ENCODE measurements around the gene FBP1.
A peak's percentile ranks its signal among the peaks of the same experiment; 100 is the strongest.

The FBP1 gene

GRCh38 chr9:94656200-94656599, 16.9 kb upstream of the FBP1 start:
- no peak for DNase-seq (ENCODE audit: low read depth in 2 of 2)

DNA sequence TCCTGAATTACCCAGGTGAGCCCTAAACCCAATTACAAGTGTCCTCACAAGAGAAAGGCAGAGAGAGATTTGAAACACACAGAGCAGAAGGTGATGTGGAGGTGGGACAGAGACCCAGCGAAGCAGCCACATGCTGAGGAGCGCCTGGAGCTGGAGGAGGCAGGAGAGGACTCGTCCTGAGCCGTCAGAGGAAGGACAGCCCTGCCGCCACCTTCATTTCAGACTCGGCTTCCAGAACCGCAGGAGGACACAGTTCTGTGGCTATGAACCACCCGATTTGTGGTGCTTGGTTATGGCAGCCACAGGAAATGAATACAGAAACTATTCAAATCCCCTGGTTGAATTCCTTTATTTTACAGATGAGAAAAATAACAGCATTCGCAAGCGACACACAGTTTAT, 16.4 kb upstream of the FBP1 start:
- no peak for DNase-seq (ENCODE audit: low read depth in 2 of 2)

DNA sequence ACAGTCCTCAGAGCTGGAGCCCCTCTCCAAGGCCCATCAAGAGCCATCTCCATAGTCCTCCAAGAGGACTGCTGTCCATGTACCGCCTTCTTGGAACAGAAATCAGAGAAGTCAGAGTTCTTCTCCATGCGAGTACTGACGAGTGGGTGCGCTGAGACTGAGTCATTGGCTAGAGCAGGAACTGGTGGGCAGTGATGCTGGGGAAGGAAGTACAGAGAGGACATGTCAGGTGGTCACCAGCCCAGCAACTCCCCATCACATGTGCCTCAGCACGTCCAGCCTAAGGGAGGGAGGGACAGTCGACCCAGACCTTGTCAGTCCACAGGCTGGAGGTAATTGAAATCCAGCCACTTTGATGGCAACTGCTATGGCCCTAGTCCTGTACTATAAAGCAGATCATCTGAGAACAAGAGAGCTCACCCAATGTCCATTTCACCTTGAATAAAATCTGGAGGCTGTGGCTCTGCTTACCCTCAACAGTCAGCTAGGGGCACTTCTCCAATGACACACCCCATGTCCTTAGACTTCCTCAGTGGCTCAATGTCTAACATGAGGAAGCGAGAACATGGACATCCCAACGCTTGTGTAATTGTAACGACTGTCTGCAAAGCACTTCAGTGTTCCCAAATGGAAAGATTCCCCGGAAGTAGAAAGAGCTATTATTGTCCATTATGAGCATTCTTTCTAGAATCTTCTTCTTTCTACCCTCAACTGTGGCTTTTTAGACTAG, 15.0 kb upstream of the FBP1 start:
- DNase-seq (ENCODE audit: low read depth in 2 of 2): no peak

- DNase-seq (ENCODE audit: low read depth in 2 of 2): no peak
These were observed 11.6 kb upstream of the FBP1 start for GRCh38 chr9:94650949-94651348.

DNA sequence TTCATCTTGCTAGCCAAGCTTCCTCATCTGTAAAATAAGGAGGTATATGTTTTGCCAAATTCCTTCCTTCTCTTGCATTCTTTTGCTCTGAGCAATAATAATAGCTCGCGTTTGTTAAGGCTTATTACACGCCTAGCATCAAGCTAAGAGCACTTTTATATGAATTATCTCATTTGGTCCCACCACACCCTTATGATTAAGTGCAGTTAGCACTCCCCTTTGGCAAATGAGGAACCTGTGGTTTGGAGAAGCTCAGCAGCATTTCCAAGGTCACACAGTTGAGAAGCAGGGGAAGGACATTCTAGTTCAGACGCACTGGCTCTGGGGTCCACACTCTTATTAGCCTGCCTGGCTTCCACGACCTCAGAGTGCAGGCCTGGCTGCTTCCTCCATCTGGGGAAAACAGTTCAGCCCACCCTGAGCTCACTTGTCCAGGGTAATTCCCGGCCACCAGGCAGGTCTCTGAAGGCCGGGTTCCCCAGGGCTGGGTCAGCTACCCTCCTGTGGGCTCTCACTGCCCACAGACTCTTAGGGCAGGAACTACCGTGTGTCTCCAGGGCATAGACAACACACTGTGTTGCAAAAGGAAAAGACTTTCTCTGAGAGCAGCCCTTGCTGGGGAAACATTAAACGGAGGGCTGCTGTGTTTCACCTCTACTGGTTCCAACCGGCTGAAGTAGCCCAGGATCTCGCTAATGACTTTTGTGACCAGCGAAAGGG, 9.9 kb upstream of the FBP1 start:
- no peak for DNase-seq (ENCODE audit: low read depth in 2 of 2)

- DNase-seq (ENCODE audit: low read depth in 2 of 2): no peak
These were observed 8.9 kb upstream of the FBP1 start for GRCh38 chr9:94648185-94648584.

DNA sequence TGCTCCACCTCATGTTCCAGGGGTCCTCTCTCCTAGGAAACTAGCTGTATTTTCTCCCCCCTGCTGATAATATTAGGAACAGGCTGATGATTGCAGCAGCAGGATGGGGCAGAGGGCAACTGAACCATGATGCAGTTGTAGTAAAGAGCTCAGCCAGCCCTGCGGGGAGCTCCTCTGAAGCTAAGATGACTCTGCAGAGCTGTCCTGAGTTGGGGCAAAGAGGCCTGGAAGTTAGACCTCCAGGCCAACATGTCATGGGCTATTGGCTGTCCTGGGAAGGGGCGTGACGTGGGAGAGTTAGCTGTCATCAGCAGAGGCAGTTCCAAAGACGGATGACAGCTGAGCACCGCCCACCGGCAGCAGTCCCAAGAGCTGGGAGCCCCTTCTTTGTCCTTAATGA, 6.6 kb upstream of the FBP1 start:
- DNase-seq (ENCODE audit: low read depth in 2 of 2): no peak

GRCh38 chr9:94644543-94644942, 5.2 kb upstream of the FBP1 start:
- DNase-seq (ENCODE audit: low read depth in 2 of 2): no peak

GRCh38 chr9:94643741-94644140, 4.4 kb upstream of the FBP1 start:
- no peak for DNase-seq (ENCODE audit: low read depth in 2 of 2)

DNA sequence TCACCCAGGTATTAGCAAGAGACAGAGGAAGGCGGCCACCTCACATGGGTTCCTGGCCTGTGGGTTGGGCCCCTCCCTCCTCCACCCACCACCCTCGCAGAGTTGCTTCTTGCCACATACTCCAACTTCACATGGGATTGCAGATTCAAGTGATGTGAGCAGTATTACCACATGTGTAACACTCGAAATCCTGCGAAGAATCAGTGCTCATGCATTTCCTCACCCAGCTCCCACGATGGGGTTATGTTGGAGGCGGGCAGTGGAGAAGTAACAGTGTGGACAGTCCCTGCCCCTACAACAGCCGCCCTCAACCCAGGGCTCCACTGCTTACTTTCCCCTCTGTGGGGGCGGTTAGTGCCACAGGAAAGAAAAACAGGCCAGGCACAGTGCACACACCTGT, 3.9 kb upstream of the FBP1 start:
- DNase-seq (ENCODE audit: low read depth in 2 of 2): no peak

GRCh38 chr9:94642501-94642900, 3.2 kb upstream of the FBP1 start:
- no peak for DNase-seq (ENCODE audit: low read depth in 2 of 2)

GRCh38 chr9:94639999-94640376, 670 bp upstream of the FBP1 start:
- DNase-seq (ENCODE audit: low read depth in 2 of 2): no peak

DNA sequence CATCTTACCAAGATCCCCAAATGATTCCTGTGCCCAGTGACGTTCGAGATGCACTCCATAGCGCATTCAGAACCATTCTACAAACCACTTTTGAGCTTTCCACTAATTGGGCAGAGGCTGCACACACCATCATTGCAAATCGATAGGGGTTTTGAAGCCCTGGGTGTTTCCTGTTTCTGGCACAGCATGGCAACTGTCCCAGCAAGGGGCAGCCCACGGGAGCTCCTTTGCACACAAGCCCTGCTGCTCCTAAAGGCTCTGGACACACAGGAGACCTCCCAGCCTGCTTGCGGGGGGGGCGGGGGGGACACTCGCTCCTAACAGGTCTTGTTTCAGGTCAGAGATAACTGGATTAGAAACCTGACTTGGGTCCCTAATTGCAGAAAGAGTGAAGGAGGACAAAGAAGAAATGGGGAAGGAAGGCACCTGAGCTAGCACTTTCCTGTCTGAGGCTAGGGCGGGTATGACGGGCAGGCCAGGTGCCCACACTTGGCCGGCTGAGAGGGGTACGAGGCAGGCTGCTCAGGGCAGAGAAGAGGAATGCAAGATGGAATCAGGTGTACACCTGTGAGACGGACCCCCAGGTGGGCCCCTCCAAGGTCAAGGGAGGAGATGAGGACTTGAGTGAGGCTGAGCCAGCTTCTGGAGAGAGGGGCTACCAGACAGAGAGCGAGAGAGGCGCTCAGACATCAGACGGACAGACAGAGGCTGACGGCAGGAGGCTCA, 820 bp downstream of the FBP1 start:
- DNase-seq (ENCODE audit: low read depth in 2 of 2): no peak

DNA sequence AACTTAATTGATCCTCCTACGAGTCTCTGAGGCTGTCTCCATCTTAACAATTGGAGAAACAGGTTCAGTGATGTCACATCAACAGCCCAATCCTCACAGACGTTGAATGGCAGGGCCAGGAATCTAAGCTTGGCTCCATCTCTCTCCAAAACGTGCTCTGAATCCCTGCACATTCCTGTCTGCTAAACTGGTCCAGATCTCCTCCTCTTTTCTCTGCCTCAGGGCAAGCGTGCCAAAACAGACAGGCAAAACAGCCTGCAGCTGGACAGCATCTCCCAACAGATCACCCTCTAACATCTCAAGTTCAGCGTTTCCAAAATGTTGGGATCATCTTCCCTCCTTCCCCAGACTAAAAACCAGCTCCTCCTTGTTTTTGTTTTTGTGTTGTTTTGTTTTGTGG, 6.6 kb downstream of the FBP1 start:
- DNase-seq (ENCODE audit: low read depth in 2 of 2): no peak

DNA sequence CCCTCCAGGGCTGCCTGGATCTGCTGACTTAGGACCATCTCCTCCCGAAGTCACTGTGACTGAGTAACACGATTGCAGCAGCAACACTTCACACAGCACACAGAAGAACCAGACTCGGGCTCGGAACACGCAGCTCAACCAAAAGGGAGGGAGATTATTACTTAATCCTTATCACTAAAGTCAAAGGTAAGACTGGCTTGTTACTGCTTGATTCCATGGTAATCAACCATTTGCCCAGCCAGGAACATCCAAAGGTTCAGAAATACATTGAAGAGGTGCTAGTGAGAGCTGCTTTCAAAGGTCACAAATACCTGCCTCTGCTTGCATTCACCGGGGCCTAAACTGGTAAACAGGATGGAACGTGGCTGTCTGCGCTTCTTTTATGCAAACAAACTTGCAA, 7.7 kb downstream of the FBP1 start:
- DNase-seq (ENCODE audit: low read depth in 2 of 2): no peak

DNA sequence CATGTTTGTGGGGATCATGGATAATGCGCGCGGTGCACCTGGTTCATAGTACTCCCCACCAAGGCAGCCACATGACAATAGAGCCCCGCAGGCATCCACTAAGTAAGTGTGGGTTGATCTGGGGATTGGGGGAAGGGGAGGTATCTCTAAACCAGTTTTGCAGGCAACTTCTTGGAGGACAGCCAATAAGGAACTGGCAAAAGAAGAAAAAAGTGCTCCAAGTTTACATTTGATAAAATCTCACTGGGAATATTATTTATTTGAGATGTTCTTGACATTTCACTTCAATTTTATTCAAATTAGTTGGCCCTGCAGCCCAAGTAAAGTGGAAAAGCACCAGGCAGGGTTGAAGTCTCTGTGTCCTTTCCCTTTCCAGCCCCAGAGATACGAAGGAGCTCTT, 8.5 kb downstream of the FBP1 start:
- DNase-seq (ENCODE audit: low read depth in 2 of 2): no peak

DNA sequence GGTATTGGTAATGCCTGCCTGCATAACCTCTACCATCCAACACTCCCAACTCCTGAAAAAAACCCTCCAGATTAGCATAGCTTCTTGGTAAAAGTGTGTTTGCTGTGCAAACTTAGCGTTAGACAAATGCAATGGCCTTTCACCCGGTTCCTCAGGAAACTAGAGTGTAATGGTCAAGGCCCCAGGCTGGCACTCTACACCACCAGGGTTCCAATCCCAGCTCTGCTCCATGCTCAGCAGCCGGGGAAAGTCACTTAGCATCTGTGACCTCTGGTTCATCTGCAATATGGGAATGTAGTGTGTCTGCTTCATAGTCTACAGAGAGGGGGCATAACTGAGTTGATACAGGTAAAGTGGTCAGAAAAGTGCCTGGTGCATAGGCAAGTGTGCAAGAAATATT, 9.0 kb downstream of the FBP1 start:
- DNase-seq (ENCODE audit: low read depth in 2 of 2): no peak

GRCh38 chr9:94627287-94627686, 12.0 kb downstream of the FBP1 start:
- no peak for DNase-seq (ENCODE audit: low read depth in 2 of 2)

- no peak for DNase-seq (ENCODE audit: low read depth in 2 of 2)
These were observed 13.5 kb downstream of the FBP1 start for GRCh38 chr9:94625835-94626234.

DNA sequence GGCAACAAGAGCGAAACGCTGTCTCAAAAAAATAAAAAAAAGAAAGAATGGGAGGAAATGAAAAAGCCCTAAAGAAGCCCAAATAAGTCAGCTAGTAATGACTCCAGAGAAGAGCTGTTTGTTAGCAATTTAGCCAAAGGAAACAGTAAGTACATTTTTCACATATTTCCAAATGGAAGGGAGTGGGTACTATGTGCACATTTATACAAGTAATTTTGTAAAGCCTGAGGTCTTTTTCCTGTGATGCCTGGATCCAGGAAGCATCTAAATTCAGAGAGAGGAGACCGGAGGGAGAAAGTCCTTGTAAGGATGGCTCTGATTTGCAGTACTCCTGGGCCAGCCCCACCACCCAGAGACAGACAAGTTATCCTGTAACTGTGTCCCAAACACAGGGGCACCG, 14.7 kb downstream of the FBP1 start:
- DNase-seq (ENCODE audit: low read depth in 2 of 2): no peak

GRCh38 chr9:94623253-94623652, 16.1 kb downstream of the FBP1 start:
- DNase-seq (ENCODE audit: low read depth in 2 of 2): peak in 1 of 2 experiments; percentile 13

GRCh38 chr9:94622087-94622800, 17.1 kb downstream of the FBP1 start:
- no peak for DNase-seq (ENCODE audit: low read depth in 2 of 2)

All from stimulated activated CD4-positive, alpha-beta T cell treated with anti-CD3 and anti-CD28 coated beads, Interleukin-12 subunit alpha, Interleukin-12 subunit beta, amount 100 ng/mL, for 24 hours (primary cell).